ENCODE results near the gene XRCC1. TPM values are rescaled to one million over a fixed set of nuclear protein-coding genes. Genes with fewer than 3 reads are reported as not detected.

The XRCC1 gene
- total and polyA plus RNA-seq, 9 of the 15 experiments (the other 6 are each of a cell fraction or from before 2014, with no cell fraction given): 1.5 to 36.9 (median 24.9) TPM

DNA sequence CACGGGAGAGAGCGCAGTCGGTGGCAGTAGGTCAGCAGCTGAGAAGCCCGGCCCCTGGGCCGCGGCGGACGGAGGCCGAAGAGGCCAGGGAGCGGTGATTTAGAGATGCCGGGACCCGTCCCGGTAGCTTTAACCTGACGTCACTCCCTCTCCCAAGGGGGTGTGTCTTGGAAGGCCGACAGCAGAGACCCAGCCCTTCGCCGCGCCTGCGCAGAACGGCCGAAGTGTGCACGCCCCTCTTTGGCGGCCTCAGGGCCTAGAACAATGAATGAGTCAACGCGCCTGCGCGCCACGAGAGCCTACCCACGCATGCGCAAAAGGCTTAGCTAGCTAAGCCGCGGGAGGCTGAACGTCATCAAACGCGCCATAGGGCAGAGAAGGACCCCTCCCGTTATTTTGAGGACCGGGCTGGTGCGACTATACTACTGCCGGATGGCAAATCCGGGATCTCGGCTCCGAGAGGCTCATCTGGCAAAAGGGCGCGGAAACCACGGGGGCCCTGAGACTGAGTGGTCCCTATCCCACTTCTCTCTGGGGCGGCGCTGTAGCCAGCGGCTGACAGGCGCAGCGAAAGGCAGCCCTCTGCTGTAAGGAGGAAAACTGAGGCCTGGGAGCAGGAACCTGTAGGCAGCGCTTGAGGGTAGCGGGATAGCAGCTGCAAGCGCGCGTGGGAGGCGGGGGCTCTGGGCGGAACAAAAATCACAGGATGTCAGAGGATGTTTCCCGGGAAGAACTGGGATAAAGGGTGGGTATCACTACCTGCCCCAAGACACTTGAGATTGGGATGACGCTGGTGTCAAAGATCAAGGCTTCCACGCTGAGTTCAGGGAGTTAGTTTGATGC, 20.9 kb upstream of the XRCC1 start, which contains the start of the genes IRGQ and ZNF576 (continued):
- TF ChIP-seq, protein P1, sequence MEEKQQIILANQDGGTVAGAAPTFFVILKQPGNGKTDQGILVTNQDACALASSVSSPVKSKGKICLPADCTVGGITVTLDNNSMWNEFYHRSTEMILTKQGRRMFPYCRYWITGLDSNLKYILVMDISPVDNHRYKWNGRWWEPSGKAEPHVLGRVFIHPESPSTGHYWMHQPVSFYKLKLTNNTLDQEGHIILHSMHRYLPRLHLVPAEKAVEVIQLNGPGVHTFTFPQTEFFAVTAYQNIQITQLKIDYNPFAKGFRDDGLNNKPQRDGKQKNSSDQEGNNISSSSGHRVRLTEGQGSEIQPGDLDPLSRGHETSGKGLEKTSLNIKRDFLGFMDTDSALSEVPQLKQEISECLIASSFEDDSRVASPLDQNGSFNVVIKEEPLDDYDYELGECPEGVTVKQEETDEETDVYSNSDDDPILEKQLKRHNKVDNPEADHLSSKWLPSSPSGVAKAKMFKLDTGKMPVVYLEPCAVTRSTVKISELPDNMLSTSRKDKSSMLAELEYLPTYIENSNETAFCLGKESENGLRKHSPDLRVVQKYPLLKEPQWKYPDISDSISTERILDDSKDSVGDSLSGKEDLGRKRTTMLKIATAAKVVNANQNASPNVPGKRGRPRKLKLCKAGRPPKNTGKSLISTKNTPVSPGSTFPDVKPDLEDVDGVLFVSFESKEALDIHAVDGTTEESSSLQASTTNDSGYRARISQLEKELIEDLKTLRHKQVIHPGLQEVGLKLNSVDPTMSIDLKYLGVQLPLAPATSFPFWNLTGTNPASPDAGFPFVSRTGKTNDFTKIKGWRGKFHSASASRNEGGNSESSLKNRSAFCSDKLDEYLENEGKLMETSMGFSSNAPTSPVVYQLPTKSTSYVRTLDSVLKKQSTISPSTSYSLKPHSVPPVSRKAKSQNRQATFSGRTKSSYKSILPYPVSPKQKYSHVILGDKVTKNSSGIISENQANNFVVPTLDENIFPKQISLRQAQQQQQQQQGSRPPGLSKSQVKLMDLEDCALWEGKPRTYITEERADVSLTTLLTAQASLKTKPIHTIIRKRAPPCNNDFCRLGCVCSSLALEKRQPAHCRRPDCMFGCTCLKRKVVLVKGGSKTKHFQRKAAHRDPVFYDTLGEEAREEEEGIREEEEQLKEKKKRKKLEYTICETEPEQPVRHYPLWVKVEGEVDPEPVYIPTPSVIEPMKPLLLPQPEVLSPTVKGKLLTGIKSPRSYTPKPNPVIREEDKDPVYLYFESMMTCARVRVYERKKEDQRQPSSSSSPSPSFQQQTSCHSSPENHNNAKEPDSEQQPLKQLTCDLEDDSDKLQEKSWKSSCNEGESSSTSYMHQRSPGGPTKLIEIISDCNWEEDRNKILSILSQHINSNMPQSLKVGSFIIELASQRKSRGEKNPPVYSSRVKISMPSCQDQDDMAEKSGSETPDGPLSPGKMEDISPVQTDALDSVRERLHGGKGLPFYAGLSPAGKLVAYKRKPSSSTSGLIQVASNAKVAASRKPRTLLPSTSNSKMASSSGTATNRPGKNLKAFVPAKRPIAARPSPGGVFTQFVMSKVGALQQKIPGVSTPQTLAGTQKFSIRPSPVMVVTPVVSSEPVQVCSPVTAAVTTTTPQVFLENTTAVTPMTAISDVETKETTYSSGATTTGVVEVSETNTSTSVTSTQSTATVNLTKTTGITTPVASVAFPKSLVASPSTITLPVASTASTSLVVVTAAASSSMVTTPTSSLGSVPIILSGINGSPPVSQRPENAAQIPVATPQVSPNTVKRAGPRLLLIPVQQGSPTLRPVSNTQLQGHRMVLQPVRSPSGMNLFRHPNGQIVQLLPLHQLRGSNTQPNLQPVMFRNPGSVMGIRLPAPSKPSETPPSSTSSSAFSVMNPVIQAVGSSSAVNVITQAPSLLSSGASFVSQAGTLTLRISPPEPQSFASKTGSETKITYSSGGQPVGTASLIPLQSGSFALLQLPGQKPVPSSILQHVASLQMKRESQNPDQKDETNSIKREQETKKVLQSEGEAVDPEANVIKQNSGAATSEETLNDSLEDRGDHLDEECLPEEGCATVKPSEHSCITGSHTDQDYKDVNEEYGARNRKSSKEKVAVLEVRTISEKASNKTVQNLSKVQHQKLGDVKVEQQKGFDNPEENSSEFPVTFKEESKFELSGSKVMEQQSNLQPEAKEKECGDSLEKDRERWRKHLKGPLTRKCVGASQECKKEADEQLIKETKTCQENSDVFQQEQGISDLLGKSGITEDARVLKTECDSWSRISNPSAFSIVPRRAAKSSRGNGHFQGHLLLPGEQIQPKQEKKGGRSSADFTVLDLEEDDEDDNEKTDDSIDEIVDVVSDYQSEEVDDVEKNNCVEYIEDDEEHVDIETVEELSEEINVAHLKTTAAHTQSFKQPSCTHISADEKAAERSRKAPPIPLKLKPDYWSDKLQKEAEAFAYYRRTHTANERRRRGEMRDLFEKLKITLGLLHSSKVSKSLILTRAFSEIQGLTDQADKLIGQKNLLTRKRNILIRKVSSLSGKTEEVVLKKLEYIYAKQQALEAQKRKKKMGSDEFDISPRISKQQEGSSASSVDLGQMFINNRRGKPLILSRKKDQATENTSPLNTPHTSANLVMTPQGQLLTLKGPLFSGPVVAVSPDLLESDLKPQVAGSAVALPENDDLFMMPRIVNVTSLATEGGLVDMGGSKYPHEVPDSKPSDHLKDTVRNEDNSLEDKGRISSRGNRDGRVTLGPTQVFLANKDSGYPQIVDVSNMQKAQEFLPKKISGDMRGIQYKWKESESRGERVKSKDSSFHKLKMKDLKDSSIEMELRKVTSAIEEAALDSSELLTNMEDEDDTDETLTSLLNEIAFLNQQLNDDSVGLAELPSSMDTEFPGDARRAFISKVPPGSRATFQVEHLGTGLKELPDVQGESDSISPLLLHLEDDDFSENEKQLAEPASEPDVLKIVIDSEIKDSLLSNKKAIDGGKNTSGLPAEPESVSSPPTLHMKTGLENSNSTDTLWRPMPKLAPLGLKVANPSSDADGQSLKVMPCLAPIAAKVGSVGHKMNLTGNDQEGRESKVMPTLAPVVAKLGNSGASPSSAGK (IDR thresholded peaks at IDR 0.05): no peak
- TF ChIP-seq JUND (IDR thresholded peaks at IDR 0.05; ENCODE audit: borderline replicate concordance, low read depth, low read length) (peak; percentile 89), JUND (tag; IDR thresholded peaks at IDR 0.05; ENCODE audit: borderline replicate concordance, low read depth, low read length) (peak; percentile 75; the same call in 1 of the 3 replicates), L3MBTL2 (IDR thresholded peaks at IDR 0.05) (0 out of 2 replicates have a peak, but pooled peaks have one; percentile 34), BMI1 (IDR thresholded peaks at IDR 0.05; ENCODE audit: low read length) (no peak), SMC3 (conservative IDR thresholded peaks at IDR 0.05; ENCODE audit: insufficient read depth, low read depth, low read length) (no peak), NFYB (IDR thresholded peaks at IDR 0.05; ENCODE audit: extremely low read depth, insufficient read length) (no peak), DACH1 (IDR thresholded peaks at IDR 0.05; ENCODE audit: partially characterized antibody) (peak; percentile 97), SMARCA5 (IDR thresholded peaks at IDR 0.05) (no peak), HNRNPLL (IDR thresholded peaks at IDR 0.05; ENCODE audit: low read depth, low read length, poor library complexity, severe bottlenecking) (peak; percentile 30), KDM5B (IDR thresholded peaks at IDR 0.05; ENCODE audit: insufficient replicate concordance, low read depth, low read length) (peak; percentile 58)
- TF ChIP-seq, protein P2, sequence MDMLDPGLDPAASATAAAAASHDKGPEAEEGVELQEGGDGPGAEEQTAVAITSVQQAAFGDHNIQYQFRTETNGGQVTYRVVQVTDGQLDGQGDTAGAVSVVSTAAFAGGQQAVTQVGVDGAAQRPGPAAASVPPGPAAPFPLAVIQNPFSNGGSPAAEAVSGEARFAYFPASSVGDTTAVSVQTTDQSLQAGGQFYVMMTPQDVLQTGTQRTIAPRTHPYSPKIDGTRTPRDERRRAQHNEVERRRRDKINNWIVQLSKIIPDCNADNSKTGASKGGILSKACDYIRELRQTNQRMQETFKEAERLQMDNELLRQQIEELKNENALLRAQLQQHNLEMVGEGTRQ (CRISPR knock-in tag; IDR thresholded peaks at IDR 0.05): no peak
- TF ChIP-seq, protein P3, sequence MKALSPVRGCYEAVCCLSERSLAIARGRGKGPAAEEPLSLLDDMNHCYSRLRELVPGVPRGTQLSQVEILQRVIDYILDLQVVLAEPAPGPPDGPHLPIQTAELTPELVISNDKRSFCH (CRISPR knock-in tag; IDR thresholded peaks at IDR 0.05): no peak
- TF ChIP-seq, protein P3 (tag; IDR thresholded peaks at IDR 0.05): peak; percentile 78
